Measurements from ENCODE around the gene OAS2. TPM values are rescaled to one million over a fixed set of nuclear protein-coding genes. Genes with fewer than 3 reads are reported as not detected.
"Not testable (repeated sequence)": the region's sequence is repeated elsewhere in the genome, so short reads cannot be mapped to it uniquely, and the experiment has no call there.

The OAS2 gene
- polyA plus RNA-seq, 4 donors: 5.5 to 10.4 (median 6.9) TPM

DNA sequence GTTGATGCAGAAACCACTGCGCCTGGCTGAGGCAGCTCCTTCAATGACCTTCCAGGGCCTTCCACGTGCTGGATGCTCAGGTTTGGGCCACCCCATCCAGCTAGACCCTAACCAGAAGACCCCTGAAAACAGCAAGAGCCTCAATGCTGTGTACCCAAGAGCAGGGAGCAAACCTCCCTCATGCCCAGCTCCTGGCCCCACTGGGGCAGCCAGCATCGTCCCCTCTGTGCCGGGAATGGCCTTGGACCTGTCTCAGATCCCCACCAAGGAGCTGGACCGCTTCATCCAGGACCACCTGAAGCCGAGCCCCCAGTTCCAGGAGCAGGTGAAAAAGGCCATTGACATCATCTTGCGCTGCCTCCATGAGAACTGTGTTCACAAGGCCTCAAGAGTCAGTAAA is 29.5 kb upstream of the OAS2 start:
- no peak for DNase-seq (ENCODE audit: low read depth in 4 of 4, low spot score in 2 of 4)

DNA sequence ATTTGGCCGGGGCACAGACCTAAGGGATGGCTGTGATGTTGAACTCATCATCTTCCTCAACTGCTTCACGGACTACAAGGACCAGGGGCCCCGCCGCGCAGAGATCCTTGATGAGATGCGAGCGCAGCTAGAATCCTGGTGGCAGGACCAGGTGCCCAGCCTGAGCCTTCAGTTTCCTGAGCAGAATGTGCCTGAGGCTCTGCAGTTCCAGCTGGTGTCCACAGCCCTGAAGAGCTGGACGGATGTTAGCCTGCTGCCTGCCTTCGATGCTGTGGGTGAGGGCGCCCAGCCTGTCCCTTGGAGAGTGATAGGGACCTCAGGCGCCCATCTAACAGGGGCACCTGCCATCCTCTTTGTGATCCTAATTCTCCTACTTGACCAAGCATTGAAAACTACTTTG is 27.6 kb upstream of the OAS2 start:
- no peak for DNase-seq (ENCODE audit: low read depth in 4 of 4, low spot score in 2 of 4)

DNA sequence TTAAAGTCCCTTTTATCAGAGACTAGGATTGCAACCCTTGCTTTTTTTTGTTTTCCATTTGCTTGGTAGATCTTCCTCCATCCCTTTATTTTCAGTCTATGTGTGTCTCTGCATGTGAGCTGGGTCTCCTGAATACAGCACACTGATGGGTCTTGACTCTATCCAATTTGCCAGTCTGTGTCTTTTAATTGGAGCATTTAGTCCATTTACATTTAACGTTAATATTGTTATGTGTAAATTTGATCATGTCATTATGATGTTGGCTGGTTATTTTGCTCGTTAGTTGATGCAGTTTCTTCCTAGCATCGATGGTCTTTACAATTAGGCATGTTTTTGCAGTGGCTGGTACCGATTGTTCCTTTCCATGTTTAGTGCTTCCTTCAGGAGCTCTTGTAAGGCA is 21.2 kb upstream of the OAS2 start:
- not testable (repeated sequence) for DNase-seq (ENCODE audit: low read depth in 4 of 4, low spot score in 2 of 4)

DNA sequence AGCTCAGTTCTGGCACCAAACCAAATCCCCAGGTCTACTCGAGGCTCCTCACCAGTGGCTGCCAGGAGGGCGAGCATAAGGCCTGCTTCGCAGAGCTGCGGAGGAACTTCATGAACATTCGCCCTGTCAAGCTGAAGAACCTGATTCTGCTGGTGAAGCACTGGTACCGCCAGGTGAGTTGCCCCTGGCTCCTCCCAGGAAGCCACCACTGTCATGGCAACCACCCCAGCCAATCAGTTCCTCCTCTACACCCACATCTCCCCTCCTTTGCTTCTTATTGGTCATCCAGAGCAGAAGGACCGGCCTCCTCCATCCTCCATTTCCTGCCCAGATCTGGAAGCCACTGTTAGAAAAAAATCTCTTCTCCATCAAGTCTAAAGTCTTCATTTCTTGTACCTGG is 17.2 kb upstream of the OAS2 start:
- DNase-seq (ENCODE audit: low read depth in 4 of 4, low spot score in 2 of 4): no peak

DNA sequence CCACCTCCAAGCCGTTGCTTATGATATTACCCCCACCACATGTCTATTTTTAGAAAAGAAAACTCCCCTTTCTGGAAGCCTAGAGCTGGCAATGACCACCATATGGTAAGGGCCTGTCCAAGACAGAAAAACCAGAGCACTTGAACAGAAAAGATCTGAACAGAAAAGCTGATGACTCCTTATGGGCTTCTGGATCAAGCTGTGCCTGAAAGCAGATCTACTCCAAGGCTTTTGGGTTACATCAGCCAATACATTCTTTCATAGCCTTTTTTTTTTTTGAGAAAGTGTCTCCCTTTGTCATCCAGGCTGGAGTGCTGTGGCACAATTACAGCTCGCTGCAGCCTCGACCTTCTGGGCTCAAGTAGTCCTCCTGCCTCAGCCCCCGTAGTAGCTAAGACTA is 16.8 kb upstream of the OAS2 start:
- DNase-seq (ENCODE audit: low read depth in 4 of 4, low spot score in 2 of 4): no peak

DNA sequence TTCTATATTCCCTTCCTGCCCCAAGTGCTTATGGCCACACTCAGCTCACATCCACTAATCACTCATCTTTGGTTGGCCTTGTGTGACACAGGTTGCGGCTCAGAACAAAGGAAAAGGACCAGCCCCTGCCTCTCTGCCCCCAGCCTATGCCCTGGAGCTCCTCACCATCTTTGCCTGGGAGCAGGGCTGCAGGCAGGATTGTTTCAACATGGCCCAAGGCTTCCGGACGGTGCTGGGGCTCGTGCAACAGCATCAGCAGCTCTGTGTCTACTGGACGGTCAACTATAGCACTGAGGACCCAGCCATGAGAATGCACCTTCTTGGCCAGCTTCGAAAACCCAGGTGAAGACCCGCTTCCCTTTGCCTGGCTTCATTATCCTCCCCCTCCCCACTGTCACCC is 15.8 kb upstream of the OAS2 start:
- DNase-seq (ENCODE audit: low read depth in 4 of 4, low spot score in 2 of 4): no peak

- no peak for DNase-seq (ENCODE audit: low read depth in 4 of 4, low spot score in 2 of 4)
These were observed 15.0 kb upstream of the OAS2 start for GRCh38 chr12:112963227-112963861.

DNA sequence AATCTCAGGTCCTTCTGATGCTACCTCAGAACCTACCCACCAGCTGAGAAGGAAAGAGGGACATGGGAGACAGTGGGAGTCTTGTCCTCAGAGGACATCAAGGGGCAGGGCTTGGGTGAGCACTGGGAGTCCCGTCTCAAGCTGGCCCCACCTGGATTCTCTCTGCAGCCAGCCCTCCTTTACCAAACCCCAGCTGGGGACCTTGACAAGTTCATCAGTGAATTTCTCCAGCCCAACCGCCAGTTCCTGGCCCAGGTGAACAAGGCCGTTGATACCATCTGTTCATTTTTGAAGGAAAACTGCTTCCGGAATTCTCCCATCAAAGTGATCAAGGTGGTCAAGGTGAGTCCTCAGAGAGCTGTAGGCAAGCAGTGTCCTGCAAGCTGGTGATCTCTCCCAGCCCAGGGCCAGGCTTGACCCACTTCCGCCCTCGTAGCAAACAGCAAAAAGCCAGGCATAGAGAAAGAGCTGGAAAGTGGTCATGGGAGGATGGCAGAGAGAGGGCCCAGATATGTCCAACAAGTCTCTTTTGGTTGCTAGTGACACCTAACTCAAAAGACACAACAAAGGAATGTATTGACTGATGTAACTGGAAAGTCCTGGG is 14.2 kb upstream of the OAS2 start:
- DNase-seq (ENCODE audit: low read depth in 4 of 4, low spot score in 2 of 4): no peak

DNA sequence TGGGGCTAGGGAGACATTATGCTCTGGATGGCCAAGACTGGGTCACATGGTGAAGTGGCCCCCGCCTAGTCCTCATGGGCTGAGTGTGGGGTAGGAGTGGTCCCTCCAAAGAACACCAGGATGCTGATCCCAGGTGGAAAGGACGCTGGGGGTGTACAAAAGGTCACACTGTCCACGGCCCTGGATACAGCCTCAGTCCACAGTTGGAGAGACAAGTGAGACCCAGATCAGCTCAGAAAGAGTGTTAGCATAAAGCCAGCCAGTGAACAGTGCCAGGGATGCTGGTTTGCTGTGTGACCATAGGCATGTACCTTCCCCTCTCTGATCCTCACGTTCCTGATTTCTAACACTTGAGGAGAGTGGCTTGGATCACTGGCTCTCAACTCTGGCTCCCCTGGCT is 13.4 kb upstream of the OAS2 start:
- no peak for DNase-seq (ENCODE audit: low read depth in 4 of 4, low spot score in 2 of 4)

DNA sequence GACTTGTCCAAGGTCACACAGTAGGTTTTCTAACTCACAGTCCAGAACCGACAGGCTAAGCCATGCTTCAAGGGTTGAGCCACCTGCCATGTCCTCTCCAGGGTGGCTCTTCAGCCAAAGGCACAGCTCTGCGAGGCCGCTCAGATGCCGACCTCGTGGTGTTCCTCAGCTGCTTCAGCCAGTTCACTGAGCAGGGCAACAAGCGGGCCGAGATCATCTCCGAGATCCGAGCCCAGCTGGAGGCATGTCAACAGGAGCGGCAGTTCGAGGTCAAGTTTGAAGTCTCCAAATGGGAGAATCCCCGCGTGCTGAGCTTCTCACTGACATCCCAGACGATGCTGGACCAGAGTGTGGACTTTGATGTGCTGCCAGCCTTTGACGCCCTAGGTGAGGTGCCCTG is 12.7 kb upstream of the OAS2 start:
- DNase-seq (ENCODE audit: low read depth in 4 of 4, low spot score in 2 of 4): no peak

DNA sequence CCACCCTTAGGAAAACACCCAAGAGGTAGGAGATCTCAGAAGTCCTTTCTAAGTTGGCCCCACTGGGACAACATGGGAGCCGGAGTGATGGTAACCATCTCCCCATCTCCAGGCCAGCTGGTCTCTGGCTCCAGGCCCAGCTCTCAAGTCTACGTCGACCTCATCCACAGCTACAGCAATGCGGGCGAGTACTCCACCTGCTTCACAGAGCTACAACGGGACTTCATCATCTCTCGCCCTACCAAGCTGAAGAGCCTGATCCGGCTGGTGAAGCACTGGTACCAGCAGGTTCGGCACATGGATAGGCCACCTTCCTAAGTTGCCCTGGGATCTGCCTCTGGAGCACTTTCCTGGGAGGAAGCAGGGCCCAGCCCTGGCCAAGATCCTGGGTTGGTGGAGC is 11.0 kb upstream of the OAS2 start:
- no peak for DNase-seq (ENCODE audit: low read depth in 4 of 4, low spot score in 2 of 4)

DNA sequence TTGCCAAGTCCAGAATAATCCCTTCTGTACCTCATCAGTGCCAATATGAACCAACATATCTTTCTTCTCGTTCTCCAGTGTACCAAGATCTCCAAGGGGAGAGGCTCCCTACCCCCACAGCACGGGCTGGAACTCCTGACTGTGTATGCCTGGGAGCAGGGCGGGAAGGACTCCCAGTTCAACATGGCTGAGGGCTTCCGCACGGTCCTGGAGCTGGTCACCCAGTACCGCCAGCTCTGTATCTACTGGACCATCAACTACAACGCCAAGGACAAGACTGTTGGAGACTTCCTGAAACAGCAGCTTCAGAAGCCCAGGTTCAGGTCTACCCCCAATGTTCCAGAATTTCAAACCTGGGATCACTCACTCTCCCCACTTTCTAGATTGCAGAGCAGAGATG is 10.5 kb upstream of the OAS2 start:
- DNase-seq (ENCODE audit: low read depth in 4 of 4, low spot score in 2 of 4): no peak

DNA sequence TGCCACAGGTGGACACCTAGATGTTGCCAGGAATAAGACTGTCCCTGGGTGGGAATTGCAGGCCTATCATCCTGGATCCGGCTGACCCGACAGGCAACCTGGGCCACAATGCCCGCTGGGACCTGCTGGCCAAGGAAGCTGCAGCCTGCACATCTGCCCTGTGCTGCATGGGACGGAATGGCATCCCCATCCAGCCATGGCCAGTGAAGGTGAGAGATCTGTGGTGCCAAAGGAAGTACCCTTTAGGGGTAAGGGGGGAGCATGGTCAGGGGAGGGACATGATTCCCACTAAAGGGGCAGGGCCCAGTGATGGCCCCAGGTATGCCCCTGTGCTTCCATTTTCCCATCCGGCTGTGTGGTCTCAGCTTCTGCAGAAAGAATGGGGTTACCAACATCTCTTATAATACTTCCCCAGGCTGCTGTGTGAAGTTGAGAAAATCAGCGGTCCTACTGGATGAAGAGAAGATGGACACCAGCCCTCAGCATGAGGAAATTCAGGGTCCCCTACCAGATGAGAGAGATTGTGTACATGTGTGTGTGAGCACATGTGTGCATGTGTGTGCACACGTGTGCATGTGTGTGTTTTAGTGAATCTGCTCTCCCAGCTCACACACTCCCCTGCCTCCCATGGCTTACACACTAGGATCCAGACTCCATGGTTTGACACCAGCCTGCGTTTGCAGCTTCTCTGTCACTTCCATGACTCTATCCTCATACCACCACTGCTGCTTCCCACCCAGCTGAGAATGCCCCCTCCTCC is 8.6 kb upstream of the OAS2 start:
- DNase-seq (ENCODE audit: low read depth in 4 of 4, low spot score in 2 of 4): no peak

DNA sequence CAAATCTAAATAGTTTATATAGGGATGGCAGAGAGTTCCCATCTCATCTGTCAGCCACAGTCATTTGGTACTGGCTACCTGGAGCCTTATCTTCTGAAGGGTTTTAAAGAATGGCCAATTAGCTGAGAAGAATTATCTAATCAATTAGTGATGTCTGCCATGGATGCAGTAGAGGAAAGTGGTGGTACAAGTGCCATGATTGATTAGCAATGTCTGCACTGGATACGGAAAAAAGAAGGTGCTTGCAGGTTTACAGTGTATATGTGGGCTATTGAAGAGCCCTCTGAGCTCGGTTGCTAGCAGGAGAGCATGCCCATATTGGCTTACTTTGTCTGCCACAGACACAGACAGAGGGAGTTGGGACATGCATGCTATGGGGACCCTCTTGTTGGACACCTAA is 7.9 kb upstream of the OAS2 start:
- no peak for DNase-seq (ENCODE audit: low read depth in 4 of 4, low spot score in 2 of 4)

GRCh38 chr12:112971248-112971647 is 7.1 kb upstream of the OAS2 start:
- no peak for DNase-seq (ENCODE audit: low read depth in 4 of 4, low spot score in 2 of 4)

GRCh38 chr12:112973011-112973735 is 5.1 kb upstream of the OAS2 start:
- DNase-seq (ENCODE audit: low read depth in 4 of 4, low spot score in 2 of 4): no peak

DNA sequence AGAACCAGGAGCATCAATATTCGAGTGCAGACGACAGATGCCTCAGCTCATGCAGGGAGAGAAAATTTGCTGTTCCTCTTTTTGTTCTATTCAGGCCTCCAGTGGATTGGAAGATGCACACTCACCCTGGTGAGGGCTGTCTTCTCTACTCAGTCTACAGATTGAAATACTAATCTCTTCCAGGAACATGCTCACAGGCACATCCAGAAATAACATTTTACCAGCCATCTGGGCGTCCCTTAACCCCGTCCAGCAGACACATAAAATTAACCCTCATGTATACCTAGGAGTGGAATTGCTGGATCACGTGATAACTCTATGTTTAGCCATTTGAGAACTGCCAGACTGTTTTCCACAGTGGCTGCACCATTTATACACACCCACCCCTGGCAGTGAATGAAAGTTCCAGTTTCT is 4.5 kb upstream of the OAS2 start:
- DNase-seq (ENCODE audit: low read depth in 4 of 4, low spot score in 2 of 4): no peak

- DNase-seq (ENCODE audit: low read depth in 4 of 4, low spot score in 2 of 4): no peak
These were observed 3.4 kb upstream of the OAS2 start for GRCh38 chr12:112974904-112975303.

DNA sequence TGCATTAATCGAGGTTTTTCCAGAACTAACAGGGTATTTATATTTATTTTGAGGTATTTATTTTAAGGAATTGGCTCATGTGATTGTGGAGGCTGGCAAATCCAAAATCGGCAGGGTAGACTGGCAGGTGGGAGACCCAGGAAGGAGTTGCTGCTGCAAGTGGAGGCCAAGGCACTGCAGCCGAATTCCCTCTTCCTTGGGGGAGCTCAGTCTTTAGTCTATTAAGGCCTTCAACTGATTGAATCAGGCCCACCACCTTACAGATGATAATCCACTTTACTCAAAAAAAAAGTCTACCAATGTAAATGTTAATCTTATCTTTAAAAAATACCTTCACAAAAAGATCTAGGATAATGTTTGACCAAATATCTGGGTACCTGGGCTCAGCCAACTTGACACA is 1.2 kb upstream of the OAS2 start:
- DNase-seq (ENCODE audit: low read depth in 4 of 4, low spot score in 2 of 4): no peak

DNA sequence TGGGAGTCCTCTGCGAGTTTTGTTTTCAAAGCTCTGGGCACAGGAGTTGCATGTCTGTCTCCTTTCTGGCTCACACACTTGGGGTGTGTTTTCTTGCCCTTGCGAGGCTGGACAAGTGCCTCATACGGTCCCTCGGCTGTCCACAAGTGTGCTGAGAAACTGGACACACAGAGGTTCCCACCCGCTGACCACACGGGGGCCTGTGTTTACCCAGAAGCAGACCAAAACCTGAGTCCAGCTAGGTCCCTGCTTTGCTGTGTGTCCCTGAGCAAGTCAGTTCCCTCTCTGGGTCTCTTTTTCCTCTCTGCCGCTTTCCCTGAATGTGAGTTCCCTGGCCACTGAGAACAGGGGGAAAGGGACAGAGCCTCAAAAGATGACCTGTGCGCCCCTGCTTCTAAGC is 678 bp upstream of the OAS2 start:
- DNase-seq (ENCODE audit: low read depth in 4 of 4, low spot score in 2 of 4): no peak

DNA sequence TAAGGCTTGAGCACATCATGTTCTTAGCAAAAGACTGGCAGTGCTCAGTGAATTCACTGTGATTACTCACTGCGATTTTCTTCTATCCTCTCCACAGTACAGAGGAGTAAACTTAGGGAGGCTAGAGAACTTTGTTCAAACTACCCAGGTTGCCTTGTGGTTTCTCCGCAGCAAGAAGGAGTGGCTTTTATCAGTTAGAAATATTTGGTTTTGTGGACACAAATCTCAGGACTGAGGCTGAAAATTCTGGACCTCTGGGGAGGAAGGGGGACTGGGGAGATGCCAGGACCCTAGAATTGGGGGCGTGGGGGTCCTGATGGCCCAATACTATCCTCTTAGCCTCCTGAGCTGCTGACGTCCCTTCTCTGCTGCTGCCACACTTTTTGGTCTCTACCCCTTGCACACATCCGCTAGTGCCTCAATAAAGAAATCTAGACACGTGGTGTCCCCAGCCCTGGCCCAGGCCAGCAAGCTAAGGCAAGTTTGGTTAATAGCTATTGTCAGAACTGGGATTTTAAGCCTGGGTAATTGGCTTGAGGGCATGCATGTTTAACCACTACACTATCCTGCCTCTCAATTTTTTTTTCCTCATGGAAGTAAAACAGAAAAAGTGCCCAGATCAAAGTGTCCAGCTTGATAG is 842 bp downstream of the OAS2 start:
- DNase-seq (ENCODE audit: low read depth in 4 of 4, low spot score in 2 of 4): no peak
